Endothelial cell of umbilical vein (primary cell): ENCODE measurements around the gene CFL1.

Experiments
- EZH2 ChIP-seq: IDR thresholded peaks from 2 replicates; pipeline ENCODE4 v1.6.1; 2012; ENCODE audit warnings: borderline replicate concordance, low read depth, mild to moderate bottlenecking, moderate library complexity, low read length, inconsistent platforms; ENCODE audit not compliant: severe bottlenecking
- FOS ChIP-seq: IDR thresholded peaks from 2 replicates; pipeline ENCODE4 v1.6.1; 2011; ENCODE audit warnings: mild to moderate bottlenecking, low read length, moderate library complexity, borderline replicate concordance; ENCODE audit not compliant: insufficient read depth
- GATA2 ChIP-seq: IDR thresholded peaks from 2 replicates; pipeline ENCODE4 v1.7.0; 2011; ENCODE audit warnings: low read depth, mild to moderate bottlenecking, moderate library complexity, mixed read lengths, low read length; ENCODE audit not compliant: insufficient read length, insufficient read depth
- MAX ChIP-seq: IDR thresholded peaks from 2 replicates; pipeline ENCODE4 v1.6.1; 2011; ENCODE audit not compliant: insufficient read depth, insufficient read length
- MYC ChIP-seq: IDR thresholded peaks from one replicate; pipeline ENCODE4 v1.6.1; 2011; ENCODE audit warnings: mild to moderate bottlenecking, low read depth, low read length
- POLR2A ChIP-seq: IDR thresholded peaks from 2 replicates; pipeline ENCODE4 v1.6.1; 2012; ENCODE audit warnings: low read depth, mild to moderate bottlenecking, control low read depth, low read length
- POLR2AphosphoS5 ChIP-seq: IDR thresholded peaks from 2 replicates; pipeline ENCODE4 v1.6.1; 2012; ENCODE audit warnings: low read depth, mild to moderate bottlenecking, control low read depth, low read length, moderate library complexity; ENCODE audit not compliant: insufficient read depth
- TF ChIP-seq, protein P1 (sequence below), 2 donors: IDR thresholded peaks; 1 replicate in 1 of 2; 2 replicates in 1 of 2; pipeline ENCODE4 v1.5.1; 2011; ENCODE audit warnings: low read length in 2 of 2, mild to moderate bottlenecking in 2 of 2, moderate library complexity in 2 of 2, control low read depth in 1 of 2, inconsistent platforms in 1 of 2, low read depth in 1 of 2; ENCODE audit not compliant: insufficient read depth in 1 of 2; ENCODE audit errors: extremely low read depth in 1 of 2

DNA sequence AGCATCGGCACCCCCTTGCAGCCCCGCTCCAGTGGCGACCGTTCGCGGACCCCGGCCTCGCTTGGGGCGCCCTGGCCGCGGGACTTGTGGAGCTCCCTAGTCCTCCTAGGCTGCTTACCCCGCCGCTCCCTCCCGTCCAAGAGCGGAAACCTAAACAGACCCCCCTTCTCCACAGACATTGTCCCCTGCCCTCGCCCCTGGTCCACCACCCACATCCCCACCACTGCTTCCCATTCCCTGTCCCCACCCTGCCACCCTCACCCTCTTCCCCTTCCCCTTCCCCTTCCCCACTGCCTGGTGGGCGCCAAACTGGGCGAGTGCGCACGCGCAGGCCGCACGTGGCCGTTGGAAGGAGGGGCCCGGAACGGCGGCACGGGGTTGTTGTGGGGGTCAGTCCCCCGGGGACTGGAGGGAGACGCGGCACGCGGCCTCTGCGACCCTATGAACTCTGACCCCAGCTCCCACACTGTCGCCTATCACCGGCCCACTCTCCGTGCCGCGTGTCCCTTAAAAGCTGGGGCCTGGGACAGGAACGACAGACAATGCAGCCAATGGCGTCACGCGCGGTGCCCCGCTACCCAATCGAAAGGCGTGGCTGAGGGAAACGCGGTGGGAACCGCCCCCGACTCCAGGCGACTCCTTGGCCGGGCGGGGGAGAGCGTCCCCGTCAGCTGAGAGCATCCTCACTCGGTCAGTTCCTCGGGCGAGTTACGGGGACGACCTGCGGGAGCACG lies 24.5 kb downstream of the CFL1 start, which contains the start of gene SNX32:
- TF ChIP-seq POLR2A: no peak
- TF ChIP-seq EZH2: no peak
- TF ChIP-seq, protein P1, sequence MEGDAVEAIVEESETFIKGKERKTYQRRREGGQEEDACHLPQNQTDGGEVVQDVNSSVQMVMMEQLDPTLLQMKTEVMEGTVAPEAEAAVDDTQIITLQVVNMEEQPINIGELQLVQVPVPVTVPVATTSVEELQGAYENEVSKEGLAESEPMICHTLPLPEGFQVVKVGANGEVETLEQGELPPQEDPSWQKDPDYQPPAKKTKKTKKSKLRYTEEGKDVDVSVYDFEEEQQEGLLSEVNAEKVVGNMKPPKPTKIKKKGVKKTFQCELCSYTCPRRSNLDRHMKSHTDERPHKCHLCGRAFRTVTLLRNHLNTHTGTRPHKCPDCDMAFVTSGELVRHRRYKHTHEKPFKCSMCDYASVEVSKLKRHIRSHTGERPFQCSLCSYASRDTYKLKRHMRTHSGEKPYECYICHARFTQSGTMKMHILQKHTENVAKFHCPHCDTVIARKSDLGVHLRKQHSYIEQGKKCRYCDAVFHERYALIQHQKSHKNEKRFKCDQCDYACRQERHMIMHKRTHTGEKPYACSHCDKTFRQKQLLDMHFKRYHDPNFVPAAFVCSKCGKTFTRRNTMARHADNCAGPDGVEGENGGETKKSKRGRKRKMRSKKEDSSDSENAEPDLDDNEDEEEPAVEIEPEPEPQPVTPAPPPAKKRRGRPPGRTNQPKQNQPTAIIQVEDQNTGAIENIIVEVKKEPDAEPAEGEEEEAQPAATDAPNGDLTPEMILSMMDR (IDR thresholded peaks at IDR 0.05; ENCODE audit: extremely low read depth in 1 of 2, insufficient read depth in 1 of 2, low read depth in 1 of 2, low read length in 2 of 2): no peak
- no peak for TF ChIP-seq POLR2AphosphoS5
- TF ChIP-seq MYC: peak; percentile 41
- TF ChIP-seq MAX: peak; percentile 73
- TF ChIP-seq GATA2: no peak
- TF ChIP-seq FOS: no peak
